ENCODE results near the gene CDCA8. TPM values are rescaled to one million over a fixed set of nuclear protein-coding genes. Genes with fewer than 3 reads are reported as not detected.

CDCA8 gene
- total RNA-seq, 4 donors from 2014 or later, result 3.1 to 7.4 (median 4.0) TPM

DNA sequence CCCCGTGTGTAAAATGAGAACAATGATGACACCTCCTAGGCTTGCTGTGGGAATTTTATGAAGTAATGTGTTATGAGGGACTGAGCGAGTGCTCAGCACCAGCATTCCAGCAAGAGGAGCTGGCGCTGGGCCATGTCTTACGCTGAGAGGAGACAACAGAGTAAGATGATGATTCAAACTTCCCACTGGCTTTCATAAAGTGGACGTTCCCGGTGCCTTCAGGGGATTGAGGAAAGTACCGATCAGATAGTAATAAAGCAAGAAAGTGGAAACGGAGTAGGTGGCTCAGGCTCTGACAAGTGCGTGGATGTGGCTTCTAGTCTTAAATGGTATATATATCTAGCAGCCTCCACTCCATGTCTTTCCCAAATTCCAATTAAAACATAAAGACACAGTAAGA is 48.8 kb downstream of the CDCA8 start:
- H3K4me3 ChIP-seq, result no peak overlapping the region
- H3K27me3 ChIP-seq, result no peaks in the 10 kb centered on the region
- no peak overlapping the region for H3K27ac ChIP-seq
- TF ChIP-seq POLR2A (IDR thresholded peaks at IDR 0.05), result no peak
- TF ChIP-seq, protein P1, sequence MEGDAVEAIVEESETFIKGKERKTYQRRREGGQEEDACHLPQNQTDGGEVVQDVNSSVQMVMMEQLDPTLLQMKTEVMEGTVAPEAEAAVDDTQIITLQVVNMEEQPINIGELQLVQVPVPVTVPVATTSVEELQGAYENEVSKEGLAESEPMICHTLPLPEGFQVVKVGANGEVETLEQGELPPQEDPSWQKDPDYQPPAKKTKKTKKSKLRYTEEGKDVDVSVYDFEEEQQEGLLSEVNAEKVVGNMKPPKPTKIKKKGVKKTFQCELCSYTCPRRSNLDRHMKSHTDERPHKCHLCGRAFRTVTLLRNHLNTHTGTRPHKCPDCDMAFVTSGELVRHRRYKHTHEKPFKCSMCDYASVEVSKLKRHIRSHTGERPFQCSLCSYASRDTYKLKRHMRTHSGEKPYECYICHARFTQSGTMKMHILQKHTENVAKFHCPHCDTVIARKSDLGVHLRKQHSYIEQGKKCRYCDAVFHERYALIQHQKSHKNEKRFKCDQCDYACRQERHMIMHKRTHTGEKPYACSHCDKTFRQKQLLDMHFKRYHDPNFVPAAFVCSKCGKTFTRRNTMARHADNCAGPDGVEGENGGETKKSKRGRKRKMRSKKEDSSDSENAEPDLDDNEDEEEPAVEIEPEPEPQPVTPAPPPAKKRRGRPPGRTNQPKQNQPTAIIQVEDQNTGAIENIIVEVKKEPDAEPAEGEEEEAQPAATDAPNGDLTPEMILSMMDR (IDR thresholded peaks at IDR 0.05), result no peak
- no peaks in the 10 kb centered on the region for H3K9me3 ChIP-seq
- DNase-seq, result no peak
- no peaks in the 10 kb centered on the region for H3K4me1 ChIP-seq
- no peaks in the 10 kb centered on the region for H3K36me3 ChIP-seq

DNA sequence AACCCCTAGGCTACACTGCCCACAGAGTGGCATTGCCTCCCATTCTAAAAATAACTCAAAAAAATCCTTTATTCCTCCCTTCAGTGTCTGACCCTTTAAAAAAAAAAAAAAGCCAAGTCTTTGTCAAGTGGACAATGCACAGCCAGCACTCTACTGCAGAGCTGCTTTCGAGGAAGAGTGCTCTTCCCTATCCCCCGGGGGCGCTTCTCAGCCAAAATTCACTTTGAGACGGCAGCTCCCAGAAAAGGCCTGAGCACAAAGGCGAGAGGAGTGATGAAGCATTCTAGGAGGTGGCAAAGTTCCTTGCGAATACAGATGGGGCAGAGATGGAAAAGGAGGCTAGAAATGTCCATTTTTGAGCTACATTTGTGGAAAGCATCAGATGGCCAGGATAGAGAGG is 49.3 kb downstream of the CDCA8 start:
- no peaks in the 10 kb centered on the region for H3K27me3 ChIP-seq
- H3K27ac ChIP-seq, result no peak overlapping the region
- no peak for DNase-seq
- H3K4me3 ChIP-seq, result no peak overlapping the region
- H3K36me3 ChIP-seq, result no peaks in the 10 kb centered on the region
- TF ChIP-seq, protein P1 (IDR thresholded peaks at IDR 0.05), result no peak
- no peak for TF ChIP-seq POLR2A (IDR thresholded peaks at IDR 0.05)
- H3K4me1 ChIP-seq, result no peaks in the 10 kb centered on the region
- peaks cover 0 to 1% (median 0%) of the 10 kb centered on the region in 4 donors for H3K9me3 ChIP-seq

- peaks cover 0 to 6% (median 0%) of the 10 kb centered on the region in 4 donors for H3K9me3 ChIP-seq
Observed at GRCh38 chr1:37746806-37747205, 54.5 kb downstream of the CDCA8 start.

DNA sequence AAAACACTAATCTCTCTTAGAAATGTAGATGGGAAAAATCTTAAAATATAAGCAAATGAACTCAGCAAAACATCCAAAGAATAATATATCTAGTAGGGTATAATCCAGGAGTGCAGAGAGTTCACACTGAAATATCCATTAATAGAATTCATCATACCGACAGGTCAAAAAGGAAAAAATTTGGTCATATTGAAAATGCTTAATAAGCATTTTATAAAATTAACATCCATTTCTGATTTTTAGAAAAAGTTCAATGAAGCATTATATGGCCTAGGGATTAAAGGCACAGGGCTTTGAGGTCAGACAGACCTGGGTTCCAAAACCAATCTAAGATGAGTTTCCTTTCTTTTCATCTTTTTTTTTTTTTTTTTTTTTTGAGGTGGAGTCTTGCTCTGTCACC is 56.2 kb downstream of the CDCA8 start:
- H3K9me3 ChIP-seq, result peaks cover 0 to 6% (median 0%) of the 10 kb centered on the region in 4 donors
- H3K36me3 ChIP-seq, result no peaks in the 10 kb centered on the region
- TF ChIP-seq POLR2A (IDR thresholded peaks at IDR 0.05), result no peak
- TF ChIP-seq, protein P1 (IDR thresholded peaks at IDR 0.05), result no peak
- no peak for DNase-seq
- peaks cover 0 to 12% (median 0%) of the 10 kb centered on the region in 4 donors for H3K4me1 ChIP-seq
- H3K4me3 ChIP-seq, result no peak overlapping the region
- no peak overlapping the region for H3K27ac ChIP-seq
- H3K27me3 ChIP-seq, result peaks cover 0 to 5% of the 10 kb centered on the region in 2 donors

More at GRCh38 chr1:37746806-37747205, 54.5 kb downstream of the CDCA8 start:
- no peak overlapping the region for H3K27ac ChIP-seq
- TF ChIP-seq, protein P1 (IDR thresholded peaks at IDR 0.05), result no peak
- no peak for TF ChIP-seq POLR2A (IDR thresholded peaks at IDR 0.05)
- no peak for DNase-seq
- H3K27me3 ChIP-seq, result no peaks in the 10 kb centered on the region
- H3K36me3 ChIP-seq, result no peaks in the 10 kb centered on the region
- H3K4me3 ChIP-seq, result no peak overlapping the region
- no peaks in the 10 kb centered on the region for H3K4me1 ChIP-seq

- no peak for DNase-seq
- Histone ChIP-seq H3K4me3 (peak overlapping the region; percentile 30 to 73 (median 58)), H3K36me3 (no peaks in the 10 kb centered on the region), H3K9me3 (no peaks in the 10 kb centered on the region), H3K27ac (peak overlapping the region in 1 of 4 donors; percentile 19), H3K27me3 (peaks cover 0 to 14% of the 10 kb centered on the region in 2 donors), H3K4me1 (peaks cover 0 to 17% (median 0%) of the 10 kb centered on the region in 4 donors)
- TF ChIP-seq POLR2A (IDR thresholded peaks at IDR 0.05), result no peak
- TF ChIP-seq, protein P1 (IDR thresholded peaks at IDR 0.05), result no peak
Observed at GRCh38 chr1:37752213-37752582, 59.9 kb downstream of the CDCA8 start.

All from Peyer's patch (tissue), 4 donors.